ENCODE results near the gene KCNB1.

DNA sequence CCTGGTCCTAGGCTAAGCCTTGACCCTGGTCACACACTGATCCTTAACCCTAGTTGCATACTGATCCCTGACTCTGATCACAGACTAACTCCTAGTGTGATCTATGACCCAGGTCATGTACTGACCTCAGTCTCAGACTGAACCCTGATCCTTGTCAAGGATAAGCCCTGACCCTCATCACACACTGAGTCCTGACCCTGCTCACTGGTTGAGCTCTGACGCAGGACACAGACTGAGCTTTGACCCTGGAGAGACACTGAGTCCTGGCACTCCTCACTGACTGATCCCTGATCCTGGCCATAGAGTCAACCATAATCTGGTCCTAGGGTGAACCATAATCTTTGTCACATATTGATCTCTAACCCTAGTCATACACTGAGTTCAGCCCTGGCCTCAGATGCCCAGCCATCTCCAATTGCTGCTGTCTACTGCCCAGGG, 37.9 kb downstream of the KCNB1 start:
- TF ChIP-seq CTCF (IDR thresholded peaks at IDR 0.05) = no peak
- TF ChIP-seq EZH2 (IDR thresholded peaks at IDR 0.05; ENCODE audit: borderline replicate concordance, insufficient read depth, low read depth, low read length, poor library complexity, severe bottlenecking) = no peak

Data from B cell (primary cell).